Measurements from ENCODE around the gene TMEM63A.
"Not testable (repeated sequence)": the region's sequence is repeated elsewhere in the genome, so short reads cannot be mapped to it uniquely, and the experiment has no call there.

TMEM63A gene

GRCh38 chr1:225815526-225816178 is 66.5 kb downstream of the TMEM63A start:
- no peak overlapping the region for H3K4me3 ChIP-seq (ENCODE audit: control insufficient read depth, low read depth, low read length)
- no peak for TF ChIP-seq CTCF (conservative IDR thresholded peaks at IDR 0.05; ENCODE audit: control insufficient read depth, insufficient read depth, low read depth, low read length)

GRCh38 chr1:225815090-225815489 is 67.1 kb downstream of the TMEM63A start:
- not testable (repeated sequence) for H3K4me3 ChIP-seq (ENCODE audit: control insufficient read depth, low read depth, low read length); DNase-seq (ENCODE audit: low read depth)

More at GRCh38 chr1:225815526-225816178, 66.5 kb downstream of the TMEM63A start:
- no peak for DNase-seq (ENCODE audit: low read depth)

GRCh38 chr1:225814381-225814780 is 67.8 kb downstream of the TMEM63A start:
- no peak for TF ChIP-seq CTCF (conservative IDR thresholded peaks at IDR 0.05; ENCODE audit: control insufficient read depth, insufficient read depth, low read depth, low read length)
- DNase-seq (ENCODE audit: low read depth): no peak
- H3K4me3 ChIP-seq (ENCODE audit: control insufficient read depth, low read depth, low read length): no peak overlapping the region

- DNase-seq (ENCODE audit: low read depth): peak; percentile 79
- no peak for TF ChIP-seq CTCF (conservative IDR thresholded peaks at IDR 0.05; ENCODE audit: control insufficient read depth, insufficient read depth, low read depth, low read length)
- H3K4me3 ChIP-seq (ENCODE audit: control insufficient read depth, low read depth, low read length): no peak overlapping the region
These were observed 68.8 kb downstream of the TMEM63A start for GRCh38 chr1:225813214-225813964.

- DNase-seq (ENCODE audit: low read depth): no peak
- TF ChIP-seq CTCF (conservative IDR thresholded peaks at IDR 0.05; ENCODE audit: control insufficient read depth, insufficient read depth, low read depth, low read length): no peak
- H3K4me3 ChIP-seq (ENCODE audit: control insufficient read depth, low read depth, low read length): no peak overlapping the region
These were observed 69.5 kb downstream of the TMEM63A start for GRCh38 chr1:225812488-225813213.

- peak; percentile 55 for TF ChIP-seq CTCF (conservative IDR thresholded peaks at IDR 0.05; ENCODE audit: control insufficient read depth, insufficient read depth, low read depth, low read length)
- no peak overlapping the region for H3K4me3 ChIP-seq (ENCODE audit: control insufficient read depth, low read depth, low read length)
- no peak for DNase-seq (ENCODE audit: low read depth)
These were observed 70.3 kb downstream of the TMEM63A start for GRCh38 chr1:225811622-225812487.

GRCh38 chr1:225810579-225811538 is 71.3 kb downstream of the TMEM63A start:
- peak; percentile 19 for DNase-seq (ENCODE audit: low read depth)
- H3K4me3 ChIP-seq (ENCODE audit: control insufficient read depth, low read depth, low read length): peak overlapping the region; percentile 61

Measured in fibroblast of mammary gland (primary cell).